Frontal cortex (tissue), 4 donors: Measurements from ENCODE around the gene BANF2. TPM values are rescaled to one million over a fixed set of nuclear protein-coding genes. Genes with fewer than 3 reads are reported as not detected.
"Not testable (repeated sequence)": the region's sequence is repeated elsewhere in the genome, so short reads cannot be mapped to it uniquely, and the experiment has no call there.

ENCODE experiments used
- DNase-seq, 2 donors: peaks; one replicate each; pipeline ENCODE4 v3.0.0; 2012; ENCODE audit warnings: low spot score in 2 of 2
- FAIRE-seq: peaks from 2 replicates; lab custom pipeline; 2012; peaks lifted over from hg19 to GRCh38; lab: Jason Lieb, UNC
- total RNA-seq: library from RNA; depleted of rRNA; stranded (reverse); fragments of >200 nt; gene quantifications from one replicate; pipeline ENCODE4 v1.2.3, GENCODE V29; 2014
- donor health status: control.
- donor health status: control.
- donor health status: control.

BANF2 gene
- total RNA-seq, result not detected

DNA sequence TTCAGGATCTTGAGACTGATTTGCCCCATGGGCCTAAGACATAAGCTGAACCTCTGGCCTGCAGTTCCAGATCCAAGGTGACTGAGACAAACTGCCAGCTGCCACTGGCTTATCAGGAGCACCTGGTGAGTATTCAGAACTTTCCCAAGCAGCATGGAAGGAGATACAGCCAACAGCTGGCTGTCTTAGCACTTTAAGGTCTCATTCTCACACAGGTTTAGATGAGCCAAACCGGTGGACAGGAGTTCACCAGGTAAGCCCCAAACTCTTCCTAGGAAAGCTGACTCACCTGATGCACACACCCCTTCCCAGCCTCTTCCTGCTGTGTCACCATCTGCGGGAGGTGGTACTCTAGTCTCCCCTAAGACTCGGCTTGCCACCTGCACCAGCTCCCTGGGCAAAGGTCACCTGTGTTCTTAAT, at the start of gene BANF2:
Gene BANF2 (plus strand): TSS at position 36 of the 421 bp plus-strand sequence. CDS start 25,060 bp downstream, outside the sequence.
- DNase-seq, result no peak
- no peak for FAIRE-seq

DNA sequence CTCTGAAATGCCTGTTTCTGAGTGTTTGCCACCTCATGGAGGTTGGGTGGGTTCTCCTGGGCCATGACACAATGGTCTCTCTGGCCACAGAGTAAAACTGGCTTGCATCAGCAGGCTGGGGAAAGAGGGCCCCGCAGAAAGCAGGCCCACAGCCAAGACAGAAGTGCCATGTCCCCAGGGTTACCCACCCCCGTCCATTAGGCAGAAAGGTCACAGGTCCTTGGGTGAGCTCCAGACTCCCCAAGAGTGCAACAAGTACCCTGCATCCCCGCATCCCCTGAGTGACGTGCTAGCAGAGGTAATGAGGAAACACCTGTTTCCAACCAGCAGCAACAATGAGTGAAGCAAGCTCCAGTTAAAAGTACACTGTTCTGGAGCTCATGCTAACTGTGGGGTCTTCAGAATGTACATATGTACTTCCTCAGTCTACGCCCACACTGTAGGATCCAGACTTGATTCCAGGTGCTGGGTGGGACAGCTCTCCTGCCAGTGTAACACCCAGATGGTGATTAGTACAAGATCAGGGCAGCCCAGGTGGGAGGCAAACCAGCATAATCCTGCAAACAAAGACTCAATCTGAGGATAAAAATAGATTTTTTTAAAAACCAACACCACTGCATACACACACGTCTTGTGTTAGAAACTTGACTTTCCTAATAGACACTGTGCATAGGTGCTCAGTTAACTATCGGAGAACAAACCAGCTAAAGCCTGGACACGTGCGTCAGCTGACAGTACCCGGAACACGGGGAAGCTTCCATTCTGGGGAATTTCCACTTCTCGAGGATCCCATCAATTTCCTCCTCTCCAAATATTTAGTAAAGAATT, 49.3 kb upstream of the BANF2 start:
- DNase-seq (no peak), FAIRE-seq (no peak)

DNA sequence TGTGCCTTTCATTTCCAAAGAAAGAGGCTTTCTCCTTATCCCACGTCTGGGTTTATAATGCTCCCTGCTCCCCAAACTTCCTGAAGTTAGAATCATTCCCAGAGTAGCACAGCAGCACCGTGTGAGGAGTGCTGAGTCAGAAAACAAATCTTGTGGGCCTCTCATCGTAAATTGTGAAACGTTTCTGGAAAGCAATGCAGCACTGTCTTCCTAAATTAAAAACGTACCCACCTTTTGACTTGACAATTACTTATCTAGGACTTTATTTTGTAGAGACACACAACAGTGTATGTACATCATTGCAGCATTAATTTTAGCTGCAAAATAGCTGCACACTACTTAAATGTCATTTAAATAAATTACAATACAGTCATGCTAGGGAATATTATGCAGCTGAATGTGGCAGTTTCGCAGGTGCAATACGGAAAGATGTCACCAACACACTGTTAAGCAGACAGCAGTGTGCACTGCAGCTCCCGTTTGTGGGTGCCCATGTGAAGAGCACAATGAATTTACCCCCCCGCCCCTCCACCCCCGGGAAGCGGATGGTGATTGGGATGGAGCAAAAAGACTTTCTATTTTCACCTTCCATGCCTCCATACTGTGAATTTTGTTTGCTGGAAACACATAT, 48.5 kb upstream of the BANF2 start:
- no peak for FAIRE-seq
- no peak for DNase-seq

DNA sequence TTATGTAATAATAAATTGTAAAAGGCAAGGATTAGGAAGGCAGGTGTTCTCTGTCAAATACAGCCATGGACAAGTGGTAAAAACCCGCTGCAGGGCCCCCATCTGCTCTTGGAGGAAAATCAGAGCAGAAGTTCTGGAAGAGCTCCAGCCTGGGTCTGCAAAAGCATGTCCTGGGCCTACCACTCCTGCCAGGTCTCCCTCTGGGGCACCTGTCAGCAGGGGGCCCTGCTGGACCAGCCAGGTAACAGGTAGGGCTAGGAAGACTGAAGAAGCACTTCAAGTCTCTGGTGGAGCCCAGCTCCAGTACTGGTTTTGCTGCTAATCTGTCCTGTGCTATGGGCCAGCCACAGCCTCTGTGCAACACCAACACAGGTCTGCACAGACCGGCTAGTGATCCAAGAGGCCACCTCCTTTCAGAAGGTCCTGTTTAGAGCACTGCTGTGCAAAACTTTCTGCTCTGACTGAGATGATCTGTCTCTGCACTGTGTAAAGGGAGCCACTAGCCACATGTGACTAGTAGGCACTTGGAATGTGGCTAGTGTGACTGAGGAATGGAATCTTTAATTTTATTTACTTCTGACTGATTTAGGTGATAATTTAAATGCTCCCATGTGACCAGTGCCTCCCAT, 47.9 kb upstream of the BANF2 start:
- FAIRE-seq (no peak), DNase-seq (no peak)

DNA sequence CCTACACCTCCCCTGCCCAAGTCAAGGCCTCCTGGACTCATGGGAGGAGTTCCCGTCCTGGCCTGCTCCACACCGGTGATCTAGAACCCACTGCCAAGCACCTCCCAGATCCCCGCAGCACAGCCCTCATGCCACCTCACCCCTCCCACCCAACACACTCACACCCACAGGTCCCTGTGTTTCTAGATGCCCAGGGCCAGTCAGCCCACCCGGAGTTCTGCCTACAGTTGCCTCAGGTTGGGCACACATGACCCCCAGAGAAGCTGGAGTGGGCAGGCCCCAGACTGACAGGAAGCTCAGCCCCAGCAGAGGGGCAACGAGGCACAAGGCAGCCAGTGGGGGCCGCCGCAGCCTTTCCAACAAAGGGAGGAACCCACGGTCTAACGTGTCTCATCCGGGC, 47.4 kb upstream of the BANF2 start:
- no peak for DNase-seq
- no peak for FAIRE-seq

DNA sequence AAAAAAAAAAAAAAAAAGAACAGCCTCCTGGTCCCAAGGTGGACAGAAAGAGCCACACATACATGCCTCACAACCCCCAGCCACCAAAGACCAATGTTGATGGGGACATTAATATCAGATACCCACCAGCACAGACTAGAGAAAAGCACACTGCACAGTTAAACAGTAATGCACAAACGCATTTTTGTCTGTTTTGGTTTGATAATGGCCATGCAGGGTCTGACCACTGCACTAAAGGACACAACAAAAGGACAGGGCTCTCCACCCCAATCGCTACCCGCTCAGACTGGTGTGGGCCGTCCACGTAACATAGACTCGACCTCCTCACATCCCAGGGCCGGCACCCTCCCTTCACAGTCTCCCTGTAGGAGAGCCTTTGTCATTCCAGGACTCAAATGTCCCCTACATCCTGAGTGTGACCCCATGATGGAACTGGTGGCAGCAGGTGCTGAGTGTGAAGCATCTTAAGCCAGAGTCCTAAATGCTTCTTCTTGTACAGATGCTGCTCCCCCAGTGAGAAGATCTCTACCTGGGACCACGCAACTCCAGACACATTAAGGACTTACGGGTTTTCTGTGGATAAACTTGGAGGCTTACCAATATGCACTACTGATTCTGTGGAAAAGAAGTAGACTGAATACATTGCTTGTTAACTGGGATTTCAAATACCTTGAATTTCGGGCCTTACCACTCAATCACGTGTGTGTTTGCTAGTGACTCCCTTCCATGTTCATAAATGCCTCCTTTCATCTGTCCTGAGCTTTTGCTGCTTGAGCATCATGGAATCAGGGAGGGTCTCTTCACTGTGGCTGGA, 45.7 kb upstream of the BANF2 start:
- FAIRE-seq (no peak), DNase-seq (no peak)

DNA sequence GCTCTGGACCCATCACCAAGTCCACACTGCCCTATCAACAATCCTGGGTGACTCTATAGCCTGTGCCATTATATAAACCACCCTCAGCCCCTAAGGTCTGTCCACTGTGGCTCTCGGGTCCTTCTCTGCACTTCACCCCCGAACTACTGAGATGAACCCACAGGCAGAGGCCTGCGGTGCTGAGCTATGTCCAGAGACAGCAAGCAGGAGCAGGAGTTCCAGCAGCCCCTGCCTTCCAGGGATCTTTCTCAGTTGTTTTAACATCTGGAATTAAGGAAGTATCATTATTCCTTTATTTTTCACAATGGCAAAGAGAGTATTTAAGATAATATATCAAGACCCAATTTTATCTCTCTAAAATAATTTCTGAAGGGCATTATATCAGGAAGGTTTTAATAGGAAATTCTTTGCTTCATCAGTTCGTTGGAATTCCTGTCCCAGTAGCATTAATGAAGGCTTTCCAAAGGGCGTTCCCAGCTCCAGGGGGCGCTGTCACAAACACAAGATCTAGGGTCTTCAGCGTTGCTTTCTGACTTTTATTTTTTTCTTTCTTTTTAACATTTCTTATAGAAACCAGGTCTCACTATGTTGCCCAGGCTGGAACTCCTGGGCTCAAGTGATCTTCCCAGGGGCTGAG, 45.0 kb upstream of the BANF2 start:
- no peak for DNase-seq
- no peak for FAIRE-seq

DNA sequence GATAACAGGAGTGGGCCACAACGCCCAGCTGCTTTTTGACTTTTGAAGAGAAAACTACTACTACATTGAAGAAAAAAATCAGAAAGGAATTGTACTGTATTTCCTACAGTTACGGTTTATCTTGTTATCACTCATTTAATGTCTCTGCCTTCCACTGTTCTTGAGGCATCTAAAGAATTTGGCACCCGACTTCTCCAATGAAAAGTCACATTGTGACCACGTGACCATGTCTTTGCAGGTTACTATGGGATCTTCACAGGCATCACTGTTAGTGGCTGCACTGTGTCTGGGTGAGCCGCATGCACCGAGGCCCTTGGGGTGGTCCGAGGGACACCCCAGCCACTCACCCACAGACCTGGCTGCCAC, 44.5 kb upstream of the BANF2 start:
- DNase-seq (no peak), FAIRE-seq (no peak)

DNA sequence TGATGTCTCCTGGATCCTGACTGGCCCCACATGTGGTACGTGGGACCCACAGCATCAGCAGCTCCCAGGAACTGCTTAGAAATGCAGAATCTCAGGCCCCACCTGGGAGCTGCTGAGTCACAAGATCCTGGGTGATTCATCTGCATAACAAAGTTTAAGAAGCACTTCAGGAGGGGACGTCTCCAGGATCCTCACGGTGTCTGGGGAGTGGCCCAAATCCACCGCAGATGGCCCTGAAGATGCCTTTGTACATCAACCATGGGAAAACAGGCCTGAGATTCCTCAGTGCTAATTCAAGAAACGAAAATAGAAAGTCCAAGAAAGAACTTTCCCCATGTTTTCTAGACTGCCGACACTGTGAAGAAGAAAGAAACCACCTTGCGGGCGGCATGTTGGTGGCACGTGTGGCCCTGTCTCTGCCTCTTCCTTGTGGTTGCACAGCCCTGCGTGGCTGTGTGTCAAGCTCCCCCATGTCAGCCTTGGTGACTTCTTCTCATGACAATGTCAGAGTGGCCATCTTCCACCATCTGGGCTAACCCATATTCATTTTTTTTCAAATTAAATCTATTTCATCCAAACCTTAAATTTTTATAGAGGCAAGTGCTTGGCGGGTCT, 43.8 kb upstream of the BANF2 start:
- FAIRE-seq (no peak), DNase-seq (no peak)

DNA sequence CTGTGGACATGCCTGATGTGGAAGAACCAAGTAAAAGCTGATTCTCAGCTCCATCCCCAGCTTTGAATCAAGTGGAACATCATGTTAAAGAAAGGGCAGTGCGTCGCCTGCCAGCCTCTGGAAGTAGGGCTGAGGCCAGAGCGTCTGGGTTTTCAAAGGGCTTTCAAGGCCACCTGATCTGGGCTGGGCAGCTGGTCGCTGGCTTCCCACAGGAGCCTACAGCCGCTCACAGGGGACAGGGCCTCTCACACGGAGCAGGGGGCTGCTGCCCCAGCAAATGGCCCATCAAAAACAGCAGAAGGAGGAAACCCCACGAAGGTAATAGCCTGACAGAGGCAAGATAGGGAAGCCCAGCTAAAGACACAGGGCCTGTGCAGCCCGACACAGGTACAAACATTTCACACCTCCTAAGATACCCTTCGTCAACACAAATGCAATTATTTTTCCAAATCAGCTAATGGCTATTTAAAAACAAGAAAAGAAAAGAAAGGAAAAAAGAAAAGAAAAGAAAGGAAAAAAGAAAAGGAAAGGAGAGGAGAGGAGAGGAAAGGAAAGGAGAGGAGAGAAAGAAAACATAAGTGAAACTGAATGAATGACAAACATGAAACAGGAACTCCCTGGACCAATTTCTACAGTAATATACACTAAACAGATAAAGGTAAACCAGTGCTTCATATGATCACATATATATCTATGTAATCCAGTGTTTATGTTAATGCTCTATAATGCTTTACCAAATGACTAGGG, 42.5 kb upstream of the BANF2 start:
- FAIRE-seq, result no peak
- no peak for DNase-seq

DNA sequence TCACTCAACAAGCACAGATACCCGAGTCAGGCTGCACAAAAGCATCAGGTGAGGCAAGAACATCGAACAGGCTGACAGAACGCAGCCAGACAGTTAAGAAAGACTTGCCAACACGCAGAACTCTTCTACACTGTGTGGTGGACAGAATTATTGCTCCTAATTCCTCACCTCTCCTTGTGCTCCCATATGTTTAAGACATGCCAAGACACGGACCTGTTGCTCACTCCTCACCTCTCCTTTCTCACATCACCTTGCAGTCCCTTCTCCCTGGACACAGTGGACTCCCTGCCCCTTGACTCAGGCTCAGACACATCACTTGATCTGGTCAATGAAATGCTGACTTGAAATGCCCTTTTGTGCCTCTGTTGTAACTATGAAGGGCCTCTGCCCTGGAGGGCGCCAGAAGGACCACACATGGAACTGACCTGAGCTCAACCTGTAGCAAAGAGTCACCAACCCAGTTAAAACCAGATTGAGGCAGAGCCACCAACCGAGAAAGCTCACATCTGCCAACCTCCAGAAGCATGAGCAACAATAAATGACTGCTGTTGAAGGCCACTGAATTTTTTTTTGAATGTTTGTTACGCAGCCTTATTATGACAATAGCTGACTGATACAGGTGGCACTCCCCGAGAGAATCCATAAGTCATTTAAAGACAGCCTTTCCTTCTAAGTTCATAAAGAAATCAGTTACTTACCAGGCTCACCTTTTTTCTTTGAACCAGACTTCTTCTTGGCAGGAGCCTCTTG, 41.7 kb upstream of the BANF2 start:
- DNase-seq, result no peak
- FAIRE-seq, result no peak

DNA sequence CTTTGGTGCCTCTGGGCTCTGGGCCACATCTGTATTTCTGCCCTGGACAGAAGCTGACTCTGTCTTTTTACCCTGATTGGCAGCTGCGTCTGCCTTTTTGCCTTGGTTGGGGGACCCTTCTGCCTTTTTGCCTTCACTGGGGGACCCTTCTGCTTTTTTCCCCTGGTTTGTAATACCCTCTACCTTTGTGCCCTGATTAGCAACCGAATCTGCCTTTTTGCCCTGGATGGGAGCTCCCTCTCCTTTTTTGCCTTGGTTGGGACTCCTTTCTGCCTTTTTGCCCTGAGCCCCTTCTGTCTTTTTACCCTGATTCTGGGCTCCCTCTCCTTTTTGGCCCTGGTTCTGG, 41.1 kb upstream of the BANF2 start:
- FAIRE-seq, result no peak

DNA sequence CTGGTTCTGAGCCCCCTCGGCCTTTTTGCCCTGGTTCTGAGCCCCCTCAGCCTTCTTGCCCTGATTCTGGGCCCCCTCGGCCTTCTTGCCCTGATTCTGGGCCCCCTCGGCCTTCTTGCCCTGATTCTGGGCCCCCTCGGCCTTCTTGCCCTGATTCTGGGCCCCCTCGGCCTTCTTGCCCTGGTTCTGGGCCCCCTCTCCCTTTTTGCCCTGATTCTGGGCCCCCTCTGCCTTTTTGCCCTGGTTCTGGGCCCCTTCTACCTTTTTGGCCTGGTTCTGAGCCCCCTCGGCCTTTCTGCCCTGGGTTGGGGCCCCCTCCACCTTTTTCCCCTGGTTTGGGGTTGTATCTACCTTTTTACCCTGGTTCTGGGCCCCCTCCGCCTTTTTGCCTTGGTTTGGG, 40.4 kb upstream of the BANF2 start:
- not testable (repeated sequence) for FAIRE-seq, DNase-seq

More for the DNA sequence above, 41.1 kb upstream of the BANF2 start:
- no peak for DNase-seq

DNA sequence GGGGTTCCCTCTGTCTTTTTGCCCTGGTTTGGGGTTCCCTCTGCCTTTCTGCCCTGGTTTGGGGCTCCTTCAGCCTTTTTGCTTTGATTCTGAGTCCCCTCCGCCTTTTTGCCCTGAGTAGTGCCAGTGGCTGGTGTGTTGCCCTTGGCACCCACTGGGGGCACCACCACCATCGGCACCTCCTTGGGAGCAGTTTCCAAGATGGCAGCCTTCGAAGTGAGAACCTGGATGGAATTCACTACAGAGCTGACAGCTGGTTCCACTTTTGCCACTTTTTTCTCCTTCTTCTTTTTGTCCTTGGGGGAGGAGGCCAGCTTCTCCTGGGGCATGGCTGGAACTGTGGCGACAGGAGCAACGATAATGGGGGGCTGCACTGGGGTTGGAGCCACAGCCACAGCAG, 40.0 kb upstream of the BANF2 start:
- no peak for DNase-seq

DNA sequence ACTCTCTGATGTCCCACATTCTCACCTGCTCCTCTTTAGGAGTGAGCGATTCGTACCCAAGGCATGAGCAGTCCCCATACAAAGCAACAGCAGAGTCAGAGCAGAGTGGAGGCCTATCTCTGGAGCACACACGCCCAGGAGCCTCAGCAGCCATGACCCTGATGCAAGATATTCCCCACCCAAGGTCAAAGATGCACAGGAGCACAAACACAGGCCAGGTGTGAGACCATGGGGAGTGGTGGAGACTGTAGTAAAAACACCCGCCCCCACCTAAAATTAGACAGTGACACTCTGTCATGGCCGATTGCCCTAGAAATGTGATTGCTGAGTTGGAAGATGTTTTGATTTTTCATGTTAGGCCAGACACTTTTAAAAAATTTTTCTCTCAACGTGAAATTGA, 39.1 kb upstream of the BANF2 start:
- FAIRE-seq (no peak), DNase-seq (no peak)

More for the DNA sequence above, 40.0 kb upstream of the BANF2 start:
- no peak for FAIRE-seq

DNA sequence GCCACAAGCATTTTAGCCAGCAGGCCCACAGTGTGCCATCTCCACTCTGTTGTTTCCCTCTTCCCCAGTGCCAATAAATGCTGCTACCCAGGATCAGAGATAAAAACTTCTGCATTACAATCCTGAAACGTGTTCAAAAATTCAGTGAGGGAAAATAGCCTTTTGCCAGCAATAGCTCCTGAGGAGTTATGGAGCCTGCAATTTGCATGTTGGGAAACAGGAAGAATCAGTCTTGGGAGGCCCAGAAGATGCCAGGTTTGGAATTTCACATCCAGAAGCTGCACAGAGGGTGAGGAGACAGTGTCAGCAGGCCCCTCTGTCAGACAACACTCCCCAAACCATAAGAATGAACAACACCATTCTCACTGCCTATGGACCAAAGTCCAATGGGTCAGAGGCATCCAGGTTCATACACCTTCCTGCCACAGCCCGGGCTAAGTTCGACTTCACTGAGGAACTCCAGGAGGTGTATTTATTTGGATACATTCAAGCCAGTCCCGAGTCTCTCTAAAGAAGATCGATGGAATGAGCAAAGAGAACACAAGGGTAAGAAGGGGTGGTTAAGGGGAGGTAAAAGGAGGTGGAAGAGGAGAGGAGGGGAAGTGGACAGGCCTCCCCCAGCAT, 38.5 kb upstream of the BANF2 start:
- DNase-seq, result no peak
- no peak for FAIRE-seq

DNA sequence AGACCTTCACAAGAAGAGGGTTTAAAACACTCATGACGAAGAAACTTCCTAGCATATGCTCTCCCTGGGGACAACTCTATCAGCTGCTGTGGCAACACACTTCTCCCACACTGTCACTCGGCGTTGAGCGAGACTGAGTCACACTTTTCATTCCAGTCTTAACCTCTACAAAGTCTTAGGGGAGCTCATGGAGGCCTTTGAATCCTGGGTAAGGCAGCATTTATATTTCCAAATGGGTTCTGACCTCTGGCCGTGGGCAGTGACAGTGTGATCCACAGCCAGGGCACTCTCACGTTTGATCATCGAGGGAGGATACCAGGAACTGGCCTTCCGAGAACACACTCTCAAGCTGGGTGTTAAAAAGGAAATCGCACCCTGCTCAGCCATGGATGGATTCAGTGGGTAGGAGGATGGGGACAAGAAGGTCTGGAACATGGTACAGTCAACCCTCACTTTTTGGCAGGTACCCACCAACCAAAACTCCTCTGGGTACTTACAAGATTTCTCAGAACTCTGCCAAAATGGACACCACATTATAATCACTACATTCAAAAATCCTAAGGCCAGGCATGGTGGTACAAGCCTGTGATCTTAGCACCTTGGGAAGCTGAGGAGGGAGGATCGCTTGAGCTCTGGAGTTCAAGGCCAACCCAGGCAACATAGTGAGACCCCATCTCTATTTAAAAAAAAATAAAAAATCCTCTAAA, 37.3 kb upstream of the BANF2 start:
- FAIRE-seq, result no peak
- DNase-seq, result no peak
